GM12891 (cell line): ENCODE results near the gene TIMM10.
A peak's percentile ranks its signal among the peaks of the same experiment; 100 is the strongest.

Experiments used
- DNase-seq: peaks from one replicate; pipeline ENCODE4 v3.0.0; 2011; ENCODE audit warnings: low spot score; ENCODE audit not compliant: insufficient read length
- FAIRE-seq: peaks from 2 replicates; lab custom pipeline; 2011; peaks lifted over from hg19 to GRCh38; lab: Jason Lieb, UNC
- PAX5 ChIP-seq: IDR thresholded peaks from 2 replicates; pipeline ENCODE4 v1.6.1; 2011; ENCODE audit warnings: low read length, moderate library complexity, mild to moderate bottlenecking; ENCODE audit not compliant: insufficient read depth, severe bottlenecking
- POLR2A ChIP-seq: IDR thresholded peaks from 2 replicates; pipeline ENCODE4 v1.6.1; 2011; ENCODE audit warnings: low read depth, low read length, control low read depth
- POLR2AphosphoS5 ChIP-seq: IDR thresholded peaks from 2 replicates; pipeline ENCODE4 v1.6.1; 2011; ENCODE audit warnings: low read depth, low read length, control low read depth
- POU2F2 ChIP-seq: IDR thresholded peaks from 2 replicates; pipeline ENCODE4 v1.6.1; 2011; ENCODE audit warnings: low read depth, mild to moderate bottlenecking, control low read depth, low read length, moderate library complexity
- SPI1 ChIP-seq: IDR thresholded peaks from 2 replicates; pipeline ENCODE4 v1.6.1; 2011; ENCODE audit warnings: low read depth, low read length, control low read depth
- TAF1 ChIP-seq: IDR thresholded peaks from 2 replicates; pipeline ENCODE4 v1.6.1; 2011; ENCODE audit warnings: low read depth, low read length, control low read depth

The TIMM10 gene

GRCh38 chr11:57485217-57485990 lies 45.1 kb downstream of the TIMM10 start:
- DNase-seq (no peak), FAIRE-seq (no peak)
- TF ChIP-seq POU2F2 (no peak), PAX5 (no peak)

GRCh38 chr11:57484141-57484710 lies 46.3 kb downstream of the TIMM10 start:
- DNase-seq (no peak), FAIRE-seq (peak; percentile 84)
- no peak for TF ChIP-seq POU2F2
- no peak for TF ChIP-seq POLR2AphosphoS5
- no peak for TF ChIP-seq TAF1
- no peak for TF ChIP-seq POLR2A
- peak; percentile 98 for TF ChIP-seq SPI1

- no peak for TF ChIP-seq POLR2A
- DNase-seq: no peak
- peak; percentile 16 for FAIRE-seq
Measured at GRCh38 chr11:57483562-57483918, 47.0 kb downstream of the TIMM10 start.

- no peak for TF ChIP-seq SPI1
- TF ChIP-seq POLR2A: no peak
- no peak for TF ChIP-seq POLR2AphosphoS5
- no peak for TF ChIP-seq PAX5
- no peak for TF ChIP-seq POU2F2
- no peak for TF ChIP-seq TAF1
- peak; percentile 75 for DNase-seq
- FAIRE-seq: peak; percentile 73
Measured at GRCh38 chr11:57482782-57483561, 47.6 kb downstream of the TIMM10 start.

- FAIRE-seq: no peak
- DNase-seq: no peak
- TF ChIP-seq PAX5 (no peak), SPI1 (no peak), TAF1 (no peak)
Measured at GRCh38 chr11:57481915-57482781, 48.4 kb downstream of the TIMM10 start.

- DNase-seq (no peak), FAIRE-seq (no peak)
- TF ChIP-seq TAF1 (no peak), POU2F2 (no peak), POLR2AphosphoS5 (no peak), PAX5 (no peak), SPI1 (no peak)
Measured at GRCh38 chr11:57481315-57481714, 49.2 kb downstream of the TIMM10 start.

- peak; percentile 71 for DNase-seq
- FAIRE-seq: peak; percentile 31
- no peak for TF ChIP-seq PAX5
- TF ChIP-seq SPI1: no peak
- no peak for TF ChIP-seq POU2F2
- TF ChIP-seq POLR2A: no peak
Measured at GRCh38 chr11:57480409-57481137, 50.0 kb downstream of the TIMM10 start.

- TF ChIP-seq POLR2A: no peak
- no peak for TF ChIP-seq POU2F2
- no peak for TF ChIP-seq SPI1
- no peak for TF ChIP-seq POLR2AphosphoS5
- TF ChIP-seq PAX5: no peak
- no peak for TF ChIP-seq TAF1
- DNase-seq: no peak
- FAIRE-seq: no peak
Measured at GRCh38 chr11:57479911-57480310, 50.6 kb downstream of the TIMM10 start.
